Endothelial cell (in vitro differentiated cells): Measurements from ENCODE around the gene MED15. TPM values are rescaled to one million over a fixed set of nuclear protein-coding genes. Genes with fewer than 3 reads are reported as not detected.
"Not testable (repeated sequence)": the region's sequence is repeated elsewhere in the genome, so short reads cannot be mapped to it uniquely, and the experiment has no call there.

Experiments used
- DNase-seq: peaks from one replicate; pipeline ENCODE4 v3.0.0; 2021; ENCODE audit warnings: low spot score
- H3K27ac Mint-ChIP-seq: one replicate; pipeline ENCODE4 v1.8.0; 2021; ENCODE audit warnings: mixed read lengths, inconsistent platforms; ENCODE audit not compliant: unreplicated experiment
- H3K27me3 Mint-ChIP-seq: one replicate; pipeline ENCODE4 v1.8.0; 2021; ENCODE audit warnings: mild to moderate bottlenecking, moderate library complexity, mixed read lengths, inconsistent platforms; ENCODE audit not compliant: unreplicated experiment
- H3K36me3 Mint-ChIP-seq: one replicate; pipeline ENCODE4 v1.8.0; 2021; ENCODE audit warnings: mild to moderate bottlenecking, low read depth, mixed read lengths, inconsistent platforms; ENCODE audit not compliant: unreplicated experiment
- H3K4me1 Mint-ChIP-seq: one replicate; pipeline ENCODE4 v1.8.0; 2021; ENCODE audit warnings: mild to moderate bottlenecking, mixed read lengths, inconsistent platforms; ENCODE audit not compliant: unreplicated experiment
- H3K4me3 Mint-ChIP-seq: one replicate; pipeline ENCODE4 v1.8.0; 2021; ENCODE audit warnings: mild to moderate bottlenecking, mixed read lengths, inconsistent platforms; ENCODE audit not compliant: unreplicated experiment
- H3K9me3 Mint-ChIP-seq: one replicate; pipeline ENCODE4 v1.8.0; 2021; ENCODE audit warnings: mixed read lengths, inconsistent platforms; ENCODE audit not compliant: unreplicated experiment
- CTCF ChIP-seq: fragments of 200-600 bp; sonication (generic); IDR thresholded peaks from one replicate; pipeline ENCODE4 v1.5.0; 2021; ENCODE audit warnings: antibody characterized with exemption; ENCODE audit not compliant: unreplicated experiment
- total RNA-seq: library from RNA; stranded (reverse); fragmentation: NEBNext Ultra II Directional; extraction: Animal tissue kit (Norgen Biotek cat#: 25700); gene quantifications from one replicate; pipeline ENCODE4 v1.2.1, GENCODE V29; 2021; ENCODE audit not compliant: unreplicated experiment

The MED15 gene
- total RNA-seq, 1 donor from 2014 or later = 165 TPM

GRCh38 chr22:20542736-20543135 is 35.3 kb downstream of the MED15 start:
- no peaks in the 10 kb centered on the region for H3K27me3 Mint-ChIP-seq
- H3K36me3 Mint-ChIP-seq = peaks cover 39% of the 10 kb centered on the region
- H3K27ac Mint-ChIP-seq = no peak overlapping the region
- no peaks in the 10 kb centered on the region for H3K9me3 Mint-ChIP-seq
- no peak for DNase-seq
- TF ChIP-seq CTCF = no peak
- no peaks in the 10 kb centered on the region for H3K4me1 Mint-ChIP-seq
- peak overlapping the region; percentile 38 for H3K4me3 Mint-ChIP-seq

GRCh38 chr22:20545318-20545634 is 37.9 kb downstream of the MED15 start:
- not testable (repeated sequence) for H3K9me3 Mint-ChIP-seq, H3K27ac Mint-ChIP-seq, H3K27me3 Mint-ChIP-seq, DNase-seq, H3K4me3 Mint-ChIP-seq
- H3K4me1 Mint-ChIP-seq = peaks cover 17% of the 10 kb centered on the region
- H3K36me3 Mint-ChIP-seq = peaks cover 33% of the 10 kb centered on the region

GRCh38 chr22:20545681-20546521 is 38.5 kb downstream of the MED15 start:
- no peak for TF ChIP-seq CTCF
- Mint-ChIP-seq H3K4me1 (peaks cover 19% of the 10 kb centered on the region), H3K27me3 (no peaks in the 10 kb centered on the region), H3K36me3 (peaks cover 28% of the 10 kb centered on the region), H3K27ac (no peak overlapping the region), H3K9me3 (no peaks in the 10 kb centered on the region), H3K4me3 (no peak overlapping the region)
- DNase-seq = no peak

GRCh38 chr22:20546541-20546950 is 39.1 kb downstream of the MED15 start:
- H3K27ac Mint-ChIP-seq = no peak overlapping the region
- H3K9me3 Mint-ChIP-seq = no peaks in the 10 kb centered on the region
- no peak overlapping the region for H3K4me3 Mint-ChIP-seq
- TF ChIP-seq CTCF = no peak
- no peak for DNase-seq
- H3K4me1 Mint-ChIP-seq = peaks cover 19% of the 10 kb centered on the region
- peaks cover 5% of the 10 kb centered on the region for H3K27me3 Mint-ChIP-seq
- H3K36me3 Mint-ChIP-seq = peaks cover 31% of the 10 kb centered on the region

GRCh38 chr22:20547029-20547428 is 39.6 kb downstream of the MED15 start:
- Mint-ChIP-seq H3K4me3 (no peak overlapping the region), H3K27ac (no peak overlapping the region), H3K9me3 (no peaks in the 10 kb centered on the region), H3K36me3 (peaks cover 31% of the 10 kb centered on the region), H3K4me1 (peaks cover 19% of the 10 kb centered on the region), H3K27me3 (peaks cover 5% of the 10 kb centered on the region)
- DNase-seq = no peak
- TF ChIP-seq CTCF = no peak
